GM21390 (cell line): Measurements from ENCODE around the gene DR1.
"Not testable (repeated sequence)": the region's sequence is repeated elsewhere in the genome, so short reads cannot be mapped to it uniquely, and the experiment has no call there.

Experiments used
- ATAC-seq: cut with Tn5 transposase; IDR thresholded peaks from one replicate; pipeline ENCODE4 v1.9.1; 2021; ENCODE audit not compliant: unreplicated experiment

DR1 gene

DNA sequence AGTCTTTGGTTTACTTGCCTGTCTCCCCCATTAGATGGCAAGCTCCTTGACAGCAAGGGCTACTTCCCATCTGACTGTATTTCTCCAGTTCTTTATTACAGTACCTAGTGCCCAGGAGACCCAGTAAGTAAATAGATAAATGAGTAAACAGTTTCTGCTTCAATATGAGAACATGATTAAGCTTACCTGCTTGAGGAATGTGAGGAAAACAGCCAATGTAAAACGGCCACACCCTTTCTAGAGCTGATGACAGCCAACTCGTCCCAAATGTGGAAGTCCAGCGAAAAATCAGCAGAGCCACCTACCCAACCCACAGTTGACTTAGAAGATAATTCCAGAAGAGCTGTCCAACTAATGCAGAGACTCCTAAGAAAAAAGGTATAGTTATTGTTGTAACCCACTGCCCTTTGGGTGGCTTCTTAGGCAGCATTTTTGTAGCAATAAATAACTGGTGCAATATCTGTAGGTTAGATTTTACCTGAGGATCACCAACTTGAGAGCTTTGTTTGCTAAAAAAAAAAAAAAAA is 6.5 kb upstream of the DR1 start:
- no peak for ATAC-seq

DNA sequence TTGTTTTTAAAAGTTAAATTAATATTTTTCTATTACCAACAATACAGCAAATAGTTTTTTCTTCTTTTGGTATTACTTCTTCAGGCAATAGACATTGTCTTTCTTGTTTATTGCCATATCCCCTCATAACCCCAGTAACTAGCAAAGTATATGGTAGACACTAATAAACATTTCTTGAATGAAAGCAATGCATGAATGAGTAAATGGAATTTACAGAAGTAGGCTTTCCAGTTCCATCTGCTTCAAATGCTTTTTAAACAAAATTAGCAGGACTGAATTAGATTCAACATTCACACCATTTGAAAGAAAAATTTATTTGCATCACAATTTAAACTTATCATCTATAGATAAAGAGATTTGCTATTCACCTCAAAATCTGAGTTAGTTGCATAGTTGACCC is 5.6 kb upstream of the DR1 start:
- ATAC-seq, result no peak

GRCh38 chr1:93344484-93344883 is 1.2 kb upstream of the DR1 start:
- ATAC-seq, result no peak

DNA sequence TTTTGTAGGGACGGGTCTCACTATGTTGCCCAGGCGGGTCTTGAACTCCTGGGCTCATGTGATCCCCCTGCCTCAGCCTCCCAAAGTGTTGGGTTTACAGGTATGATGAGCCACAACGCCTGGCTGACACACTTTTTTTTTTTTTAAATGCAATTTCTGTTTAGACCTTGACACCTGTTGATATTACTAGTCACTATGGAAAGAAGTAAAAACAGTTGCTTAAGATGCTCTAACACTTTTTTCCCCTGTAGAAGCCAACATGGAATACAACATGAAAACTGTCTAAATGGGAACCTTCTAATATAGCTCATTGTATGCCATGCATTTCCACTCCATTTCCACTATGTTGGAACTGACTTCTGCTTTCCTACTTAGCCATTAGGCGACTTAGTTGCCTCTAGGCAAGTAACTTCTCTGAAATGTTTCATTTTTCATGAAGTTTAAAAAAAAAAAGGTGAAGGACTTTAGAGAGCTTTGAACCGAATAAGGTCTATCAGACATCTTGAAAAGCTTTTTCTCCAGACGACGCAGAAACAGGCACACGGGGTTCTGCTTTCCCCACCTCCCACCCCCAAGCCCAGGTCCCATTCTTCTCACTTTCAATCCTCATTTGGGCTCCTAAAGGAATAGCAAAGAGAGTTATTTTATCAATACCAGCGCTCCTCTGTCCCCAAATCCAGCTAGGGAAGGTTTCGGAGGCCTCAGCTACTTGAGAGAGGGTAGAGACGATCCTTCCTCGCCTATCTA is 648 bp upstream of the DR1 start:
- no peak for ATAC-seq

DNA sequence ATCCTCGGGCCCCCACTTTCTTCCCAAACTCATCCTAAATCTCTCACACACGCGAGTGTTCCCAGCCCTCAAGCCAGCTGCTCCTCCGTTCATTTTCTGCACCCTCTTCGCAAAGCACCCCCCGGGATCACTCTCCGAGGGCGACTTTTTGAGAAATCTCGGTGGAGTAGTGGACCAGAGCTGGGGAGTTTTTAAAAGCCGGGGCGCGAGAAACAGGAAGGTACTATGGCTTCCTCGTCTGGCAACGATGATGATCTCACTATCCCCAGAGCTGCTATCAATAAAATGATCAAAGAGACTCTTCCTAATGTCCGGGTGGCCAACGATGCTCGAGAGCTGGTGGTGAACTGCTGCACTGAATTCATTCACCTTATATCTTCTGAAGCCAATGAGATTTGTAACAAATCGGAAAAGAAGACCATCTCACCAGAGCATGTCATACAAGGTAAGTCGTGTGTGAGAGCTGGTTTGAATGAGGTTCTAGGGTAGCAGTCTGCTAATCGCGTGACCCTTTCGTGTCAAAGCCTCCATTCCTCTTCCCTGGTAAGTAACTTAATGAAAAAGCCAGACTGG is 800 bp downstream of the DR1 start:
- peak; percentile 22 for ATAC-seq

DNA sequence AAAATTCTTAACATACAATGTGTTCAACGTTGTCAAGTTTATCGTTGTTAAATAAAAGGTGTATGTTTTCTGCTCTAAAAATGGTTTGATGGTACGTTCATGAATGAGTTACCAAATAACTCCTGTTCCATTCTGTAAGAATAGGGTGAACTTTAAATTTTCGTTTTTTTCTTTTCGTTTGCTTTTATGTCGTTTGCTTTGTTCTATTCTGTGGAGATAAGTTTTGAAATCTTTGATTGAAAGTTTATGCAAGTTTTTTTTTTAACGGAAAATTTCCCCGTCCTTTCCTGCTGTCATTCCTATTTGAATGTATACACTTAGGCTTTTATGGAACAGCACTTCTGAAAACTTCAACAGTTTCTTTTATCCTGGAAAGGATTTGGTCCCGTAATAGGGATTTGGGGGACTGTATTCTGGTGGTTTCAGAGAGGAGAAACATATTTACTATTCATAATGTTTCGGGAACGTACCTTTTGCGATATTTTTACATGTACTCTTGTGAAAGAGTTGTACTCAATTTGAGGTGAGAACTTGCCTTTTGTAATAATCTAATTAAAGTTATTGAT is 1.7 kb downstream of the DR1 start:
- no peak for ATAC-seq

- ATAC-seq, result no peak
Measured at GRCh38 chr1:93348104-93348728, 2.5 kb downstream of the DR1 start.

DNA sequence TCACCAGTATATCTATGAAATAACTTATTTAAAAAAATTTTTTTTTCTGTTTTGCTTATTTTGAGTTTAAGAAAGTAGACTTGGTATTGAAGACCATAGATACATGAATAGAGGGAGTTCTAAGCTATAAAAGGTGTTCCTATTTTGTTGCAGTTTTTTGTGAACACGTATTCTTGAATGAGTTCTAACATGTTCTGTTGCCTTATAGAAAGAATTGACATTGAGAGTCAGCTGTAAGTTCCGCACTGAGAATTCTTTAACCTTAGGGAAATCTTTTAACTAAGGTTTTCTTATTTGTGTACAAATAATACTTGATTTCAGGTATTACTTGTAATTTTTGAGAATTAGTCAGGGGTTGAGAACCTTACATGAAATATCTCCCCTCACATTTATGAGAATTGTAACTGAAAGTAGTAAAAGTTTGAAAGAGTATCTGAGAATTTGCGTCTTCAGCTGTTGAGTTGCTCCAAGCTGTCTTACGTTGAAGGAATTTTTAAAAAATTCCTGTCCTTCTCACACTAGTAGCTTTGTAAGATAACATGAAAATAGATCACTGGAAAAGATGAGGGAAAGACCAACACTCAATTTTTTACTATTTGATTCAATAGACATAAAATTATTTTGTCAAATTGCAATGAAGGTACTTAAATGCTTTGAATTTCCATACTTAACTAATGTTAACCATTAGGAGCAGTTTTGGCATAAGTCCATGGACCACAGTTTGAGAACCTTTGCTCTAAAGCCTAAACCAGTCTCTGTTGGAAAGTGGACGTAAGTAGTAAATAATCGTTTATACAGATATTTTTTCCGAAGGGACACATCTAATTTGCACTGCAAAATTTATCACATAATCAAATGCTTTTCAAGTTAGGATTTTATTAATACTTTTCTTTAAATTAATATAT is 3.8 kb downstream of the DR1 start:
- no peak for ATAC-seq

GRCh38 chr1:93350322-93350721 is 4.6 kb downstream of the DR1 start:
- ATAC-seq, result no peak

GRCh38 chr1:93350875-93351274 is 5.2 kb downstream of the DR1 start:
- ATAC-seq, result no peak

DNA sequence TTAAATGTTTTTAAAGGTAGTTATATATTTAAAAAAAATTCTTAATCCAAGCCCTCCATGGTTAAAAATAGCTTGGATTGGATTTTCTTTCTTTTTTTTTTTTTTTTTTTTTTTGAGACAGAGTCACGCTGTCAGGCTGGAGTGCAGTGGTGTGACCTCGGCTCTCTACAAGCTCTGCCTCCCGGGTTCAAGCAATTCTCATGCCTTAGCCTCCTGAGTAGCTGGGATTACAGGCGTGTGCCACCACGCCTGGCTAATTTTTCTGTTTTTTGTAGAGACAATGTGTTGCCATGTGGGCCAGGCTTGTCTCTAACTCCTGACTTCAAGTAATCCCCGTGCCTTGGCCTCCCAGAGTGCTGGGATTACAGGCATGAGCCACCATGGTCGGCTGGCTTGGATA is 5.6 kb downstream of the DR1 start:
- not testable (repeated sequence) for ATAC-seq

DNA sequence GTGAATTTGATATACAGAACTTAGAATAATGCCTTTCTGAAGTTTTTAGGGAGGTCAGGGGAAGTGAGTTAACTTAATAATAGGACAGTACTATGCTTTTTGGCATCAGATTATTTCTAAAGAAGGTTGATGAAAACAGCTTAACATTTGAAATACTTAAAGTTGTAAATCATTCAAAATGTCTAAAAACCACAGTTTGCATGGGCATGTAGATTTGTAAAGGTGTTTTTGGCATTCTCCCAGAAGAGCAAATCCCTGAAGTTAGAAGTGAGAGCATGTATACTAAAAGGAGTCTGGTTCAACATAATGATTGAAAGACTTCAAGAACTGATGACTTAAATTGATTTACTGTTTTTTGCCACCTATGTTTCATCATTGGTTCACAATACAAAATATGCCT is 6.7 kb downstream of the DR1 start:
- no peak for ATAC-seq

GRCh38 chr1:93353286-93353685 is 7.6 kb downstream of the DR1 start:
- ATAC-seq, result no peak

DNA sequence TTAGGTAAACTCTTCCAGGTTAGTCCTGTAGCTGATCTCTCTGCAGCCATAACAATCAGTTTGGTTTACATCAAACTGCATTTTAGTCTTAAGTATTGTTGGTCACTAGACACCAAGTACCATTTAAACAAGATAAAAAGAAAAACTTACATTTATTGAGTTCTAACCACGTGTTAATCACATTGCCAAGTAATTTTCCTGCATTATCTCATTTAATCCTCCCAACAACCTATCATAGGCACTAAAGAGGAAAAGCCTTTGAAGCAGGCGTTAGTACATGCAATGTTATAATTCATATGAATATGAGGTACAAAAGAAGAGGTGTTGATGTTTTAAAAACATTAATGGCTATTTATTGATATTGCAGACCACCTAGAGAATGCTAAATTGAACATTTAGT is 9.0 kb downstream of the DR1 start:
- ATAC-seq, result no peak

- no peak for ATAC-seq
Measured at GRCh38 chr1:93357242-93357641, 11.5 kb downstream of the DR1 start.

DNA sequence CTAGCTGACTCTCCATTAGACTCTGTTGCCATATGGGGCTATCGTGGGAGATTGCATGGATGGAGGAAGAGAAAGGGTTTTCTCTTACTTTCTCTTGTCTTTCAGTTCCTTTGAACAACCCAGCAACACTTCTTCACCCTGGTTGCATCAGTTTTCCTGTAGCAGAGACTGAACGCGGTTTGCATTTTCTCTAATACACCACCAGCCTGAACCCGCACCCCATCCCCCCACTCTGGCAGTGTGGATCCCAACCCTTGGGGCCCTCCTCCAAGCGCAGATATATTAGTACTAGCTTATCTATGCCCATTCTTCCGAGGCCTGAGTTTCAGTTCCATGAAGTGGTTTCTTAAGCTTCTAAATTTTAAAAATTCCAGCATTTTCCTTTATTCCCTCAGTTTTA is 12.6 kb downstream of the DR1 start:
- ATAC-seq, result no peak

- no peak for ATAC-seq
Measured at GRCh38 chr1:93360111-93360510, 14.4 kb downstream of the DR1 start.

DNA sequence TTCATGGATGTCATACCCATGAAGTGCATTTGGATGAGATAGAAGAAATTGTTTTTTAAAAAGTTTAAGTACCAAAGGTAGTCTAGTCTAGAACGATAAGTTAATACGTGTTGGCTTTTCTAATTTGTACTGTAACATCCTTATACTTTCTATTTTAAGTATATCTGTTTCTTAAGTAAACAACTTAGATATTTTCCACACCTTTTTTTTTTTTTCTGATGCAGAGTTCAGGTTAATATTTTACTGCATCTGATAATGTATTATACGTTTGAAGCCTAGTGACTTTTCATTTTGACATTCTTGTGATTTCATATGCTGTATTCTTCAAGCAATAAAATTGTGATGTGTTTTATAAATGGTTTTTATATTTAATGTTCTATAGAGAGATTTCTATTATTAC is 16.5 kb downstream of the DR1 start:
- ATAC-seq, result no peak

DNA sequence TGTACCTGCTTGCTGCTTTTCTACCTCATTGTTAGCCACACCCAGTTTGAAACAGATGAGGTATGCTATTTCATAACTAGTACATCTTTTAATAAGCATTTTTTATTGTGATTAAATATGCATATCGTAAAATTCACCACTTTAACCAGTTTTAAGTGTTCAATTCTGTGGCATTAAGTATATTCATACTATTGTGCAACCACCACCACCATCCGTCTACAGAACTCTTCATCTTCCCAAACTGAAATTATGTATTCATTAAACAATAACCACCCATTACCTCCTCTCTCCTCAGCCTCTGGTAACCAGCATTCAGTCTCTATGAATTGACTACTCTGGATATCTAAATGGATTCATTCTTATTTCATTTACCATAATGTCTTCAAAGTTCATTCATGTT is 20.1 kb downstream of the DR1 start:
- no peak for ATAC-seq

- no peak for ATAC-seq
Measured at GRCh38 chr1:93369734-93370133, 24.0 kb downstream of the DR1 start.
